ENCODE data around the gene YOD1. TPM values are rescaled to one million over a fixed set of nuclear protein-coding genes. Genes with fewer than 3 reads are reported as not detected.

YOD1 gene
- total RNA-seq, 2 experiments from 2014 or later, result 10.1 to 10.2 TPM

DNA sequence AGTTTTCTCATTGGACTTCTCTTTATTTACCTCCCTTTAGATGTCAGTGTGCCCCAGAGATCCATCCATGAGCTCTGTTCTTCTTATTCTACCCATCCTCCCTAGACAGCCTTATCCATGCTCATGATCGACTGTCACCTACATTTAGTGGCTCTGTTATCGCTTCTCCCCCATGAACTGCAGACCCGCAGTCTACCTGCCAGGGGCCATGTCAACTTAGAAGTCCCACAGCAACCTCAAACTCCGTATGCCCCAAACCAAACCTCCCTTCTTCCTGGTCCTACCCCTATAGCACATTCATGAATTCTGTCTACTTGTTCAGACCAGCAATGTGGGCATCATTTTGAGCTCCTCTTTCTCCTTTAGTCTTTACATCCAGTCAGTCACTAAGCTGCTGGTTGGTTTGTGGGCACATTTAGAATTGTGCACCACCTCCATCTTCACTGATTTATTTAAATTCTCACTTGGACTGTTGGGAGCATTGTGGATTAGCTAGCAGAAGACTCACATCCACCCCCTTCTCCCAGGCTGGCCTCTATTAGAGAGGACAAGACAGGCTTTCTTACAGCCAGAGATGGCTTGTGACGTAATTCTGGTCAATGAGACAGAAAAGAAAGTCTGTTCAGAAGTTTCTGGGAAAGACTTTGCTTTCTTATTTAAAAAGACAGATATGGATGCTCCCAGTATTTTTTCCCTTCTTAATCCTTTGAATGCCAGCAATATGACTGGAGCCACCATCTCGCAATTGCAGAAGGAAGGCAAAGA is 37.5 kb downstream of the YOD1 start:
- H3K36me3 Mint-ChIP-seq, result no peaks in the 10 kb centered on the region

GRCh38 chr1:207010726-207011125 is 40.3 kb downstream of the YOD1 start:
- Mint-ChIP-seq H3K27me3 (peaks cover 50% of the 10 kb centered on the region), H3K36me3 (no peaks in the 10 kb centered on the region), H3K27ac (no peak overlapping the region), H3K9me3 (no peaks in the 10 kb centered on the region), H3K4me3 (no peak overlapping the region), H3K4me1 (no peaks in the 10 kb centered on the region)
- DNase-seq (no peak), ATAC-seq (ENCODE audit: low read depth) (no peak)
- POLR2A ChIA-PET, result no interaction called here

More for the DNA sequence above, 37.5 kb downstream of the YOD1 start:
- Mint-ChIP-seq H3K9me3 (no peaks in the 10 kb centered on the region), H3K27ac (no peak overlapping the region), H3K4me3 (no peak overlapping the region), H3K4me1 (peaks cover 2% of the 10 kb centered on the region), H3K27me3 (peaks cover 47% of the 10 kb centered on the region)
- no peak for DNase-seq
- no peak for ATAC-seq (ENCODE audit: low read depth)
- POLR2A ChIA-PET, result no interaction called here

DNA sequence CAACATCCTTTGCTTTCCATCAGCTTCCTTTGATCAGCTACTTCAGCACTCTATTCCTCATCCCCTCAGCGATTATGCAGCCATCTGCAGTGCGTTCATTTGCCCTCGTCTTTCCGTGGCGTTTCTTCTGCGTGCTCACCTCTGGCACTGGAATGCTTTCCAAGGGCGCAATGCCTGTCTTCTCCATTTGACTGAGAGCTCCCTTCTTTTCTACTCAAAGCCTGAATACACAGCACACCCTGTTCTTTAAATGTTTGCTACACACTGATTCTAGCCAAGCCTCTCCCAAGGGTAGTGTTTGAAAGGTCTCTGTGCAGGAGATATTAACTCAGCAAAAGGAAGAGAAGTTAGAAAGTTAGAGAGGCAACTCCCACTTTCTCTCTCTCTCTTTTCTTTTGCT is 41.1 kb downstream of the YOD1 start:
- no peaks in the 10 kb centered on the region for H3K36me3 Mint-ChIP-seq
- no peaks in the 10 kb centered on the region for H3K9me3 Mint-ChIP-seq
- POLR2A ChIA-PET, result no interaction called here
- DNase-seq (no peak), ATAC-seq (ENCODE audit: low read depth) (no peak)
- no peaks in the 10 kb centered on the region for H3K4me1 Mint-ChIP-seq
- H3K4me3 Mint-ChIP-seq, result no peak overlapping the region
- H3K27ac Mint-ChIP-seq, result no peak overlapping the region
- peaks cover 48% of the 10 kb centered on the region for H3K27me3 Mint-ChIP-seq

DNA sequence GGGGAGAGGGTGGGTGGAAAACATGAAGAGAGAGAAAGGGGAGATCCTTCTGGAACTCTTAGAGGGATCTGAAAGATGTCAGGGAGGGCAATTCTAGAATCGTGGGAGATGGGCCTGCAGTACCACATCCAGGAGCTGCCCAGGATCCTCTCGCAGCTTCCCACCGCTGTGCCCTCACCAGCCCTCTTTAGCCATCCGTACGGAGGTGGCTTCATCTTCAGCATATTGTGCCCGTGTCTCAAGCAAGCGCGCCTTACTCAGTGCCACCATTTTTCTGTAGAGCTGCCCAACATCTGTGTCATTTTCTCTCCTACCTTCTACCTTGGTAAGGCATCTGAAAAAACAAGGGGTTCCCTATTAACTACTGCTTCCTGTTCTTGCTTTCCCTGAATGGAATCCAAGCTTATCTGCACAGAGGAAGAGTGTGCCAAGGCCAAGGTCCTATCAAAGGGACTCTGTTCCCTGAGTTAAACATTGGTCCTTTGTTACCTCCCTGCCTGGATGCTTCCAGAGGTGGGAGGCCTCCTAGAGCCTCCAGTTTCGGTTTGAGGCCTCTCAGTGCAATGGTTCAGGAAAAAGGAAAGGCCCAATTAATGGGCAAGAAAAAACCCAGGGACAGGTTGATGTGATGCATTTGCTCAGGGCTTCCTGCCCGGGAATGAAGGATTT is 41.7 kb downstream of the YOD1 start:
- Mint-ChIP-seq H3K4me3 (no peak overlapping the region), H3K36me3 (no peaks in the 10 kb centered on the region), H3K27me3 (peaks cover 43% of the 10 kb centered on the region), H3K27ac (no peak overlapping the region), H3K9me3 (no peaks in the 10 kb centered on the region), H3K4me1 (no peaks in the 10 kb centered on the region)
- POLR2A ChIA-PET, result no interaction called here
- ATAC-seq (ENCODE audit: low read depth) (no peak), DNase-seq (no peak)

DNA sequence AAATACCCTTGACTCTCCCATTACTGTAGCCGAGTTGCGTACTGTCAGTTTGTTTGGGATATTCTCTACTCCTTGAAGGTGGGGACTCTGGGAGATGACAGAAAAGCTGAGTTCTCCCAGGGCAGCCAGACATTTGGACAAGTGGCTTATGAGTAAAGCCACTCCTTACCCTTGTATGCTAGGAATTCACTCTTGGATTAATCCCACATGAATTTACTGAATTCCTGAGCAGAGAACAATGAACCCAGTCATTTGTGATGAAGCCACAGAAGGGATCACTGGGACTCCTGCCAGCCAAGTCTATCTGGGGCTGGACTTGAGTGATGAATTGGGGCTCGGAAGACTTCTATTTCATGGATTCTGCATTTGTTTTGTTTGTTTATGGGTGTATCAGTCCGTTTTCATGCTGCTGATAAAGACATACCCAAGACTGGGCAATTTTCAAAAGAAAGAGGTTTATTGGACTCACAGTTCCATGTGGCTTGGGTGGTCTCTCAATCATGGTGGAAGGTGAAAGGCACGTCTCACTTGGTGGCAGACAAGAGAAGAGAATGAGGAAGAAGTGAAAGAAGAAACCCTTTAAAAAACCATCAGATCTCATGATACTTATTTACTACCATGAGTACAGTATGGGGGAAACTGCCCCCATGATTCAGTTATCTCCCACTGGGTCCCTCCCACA is 43.5 kb downstream of the YOD1 start:
- Mint-ChIP-seq H3K9me3 (no peaks in the 10 kb centered on the region), H3K4me3 (no peak overlapping the region), H3K4me1 (no peaks in the 10 kb centered on the region), H3K36me3 (no peaks in the 10 kb centered on the region), H3K27me3 (peaks cover 30% of the 10 kb centered on the region), H3K27ac (no peak overlapping the region)
- ATAC-seq (ENCODE audit: low read depth), result no peak
- POLR2A ChIA-PET, result no interaction called here
- no peak for DNase-seq

- POLR2A ChIA-PET, result no interaction called here
- Mint-ChIP-seq H3K27me3 (peaks cover 27% of the 10 kb centered on the region), H3K36me3 (no peaks in the 10 kb centered on the region), H3K9me3 (no peaks in the 10 kb centered on the region), H3K4me3 (no peak overlapping the region), H3K4me1 (no peaks in the 10 kb centered on the region), H3K27ac (no peak overlapping the region)
- no peak for ATAC-seq (ENCODE audit: low read depth)
- DNase-seq, result no peak
These were observed 44.1 kb downstream of the YOD1 start for GRCh38 chr1:207006914-207007313.

- peaks cover 19% of the 10 kb centered on the region for H3K27me3 Mint-ChIP-seq
- H3K4me3 Mint-ChIP-seq, result no peak overlapping the region
- H3K27ac Mint-ChIP-seq, result no peak overlapping the region
- POLR2A ChIA-PET, result no interaction called here
- DNase-seq, result no peak
- H3K4me1 Mint-ChIP-seq, result no peaks in the 10 kb centered on the region
- no peaks in the 10 kb centered on the region for H3K9me3 Mint-ChIP-seq
- no peaks in the 10 kb centered on the region for H3K36me3 Mint-ChIP-seq
- ATAC-seq (ENCODE audit: low read depth), result no peak
These were observed 44.9 kb downstream of the YOD1 start for GRCh38 chr1:207006083-207006482.

DNA sequence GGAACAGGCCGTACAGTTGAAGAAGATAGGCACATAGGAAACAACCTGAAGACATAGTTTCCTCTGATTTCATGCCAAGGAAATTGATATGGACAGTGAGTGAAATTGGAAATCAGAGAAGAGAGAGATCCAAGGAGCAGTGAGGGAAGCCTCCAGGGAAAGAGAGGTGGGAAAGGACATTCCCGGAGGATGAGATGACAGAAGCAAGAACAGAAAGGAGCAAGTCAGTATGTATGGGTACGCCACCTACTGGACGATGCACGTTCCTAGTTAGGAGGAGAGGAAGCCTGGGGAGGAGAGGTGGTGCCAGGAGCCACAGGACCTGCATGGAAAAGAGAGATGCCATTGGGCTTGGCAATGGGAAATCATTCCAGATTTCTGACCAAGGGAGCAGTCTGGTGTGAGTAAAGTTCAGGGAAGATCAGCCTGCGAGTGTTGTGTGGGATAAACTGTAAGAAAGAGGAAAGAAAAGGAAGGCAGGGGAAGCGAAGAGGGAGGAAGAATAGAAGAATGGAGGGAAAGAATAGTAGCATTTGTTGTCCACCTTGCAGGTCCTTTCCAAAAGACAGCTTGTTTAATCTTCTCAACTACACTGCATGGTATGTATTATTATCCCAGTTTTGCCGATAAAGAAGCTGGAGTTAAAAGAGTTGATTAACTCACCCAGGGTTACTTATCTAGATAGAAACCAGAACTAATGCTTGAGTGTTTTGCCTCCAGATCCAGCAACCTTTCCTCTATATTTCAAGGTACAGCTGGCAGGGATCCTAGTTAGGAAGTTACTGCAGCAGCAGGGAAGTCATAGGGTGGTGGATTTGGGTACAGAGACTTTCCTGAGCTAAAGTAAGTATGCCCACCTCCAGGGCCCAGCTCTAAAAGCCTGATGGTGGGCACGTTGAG is 45.8 kb downstream of the YOD1 start:
- peak; percentile 66 for ATAC-seq (ENCODE audit: low read depth)
- POLR2A ChIA-PET, result no interaction called here

DNA sequence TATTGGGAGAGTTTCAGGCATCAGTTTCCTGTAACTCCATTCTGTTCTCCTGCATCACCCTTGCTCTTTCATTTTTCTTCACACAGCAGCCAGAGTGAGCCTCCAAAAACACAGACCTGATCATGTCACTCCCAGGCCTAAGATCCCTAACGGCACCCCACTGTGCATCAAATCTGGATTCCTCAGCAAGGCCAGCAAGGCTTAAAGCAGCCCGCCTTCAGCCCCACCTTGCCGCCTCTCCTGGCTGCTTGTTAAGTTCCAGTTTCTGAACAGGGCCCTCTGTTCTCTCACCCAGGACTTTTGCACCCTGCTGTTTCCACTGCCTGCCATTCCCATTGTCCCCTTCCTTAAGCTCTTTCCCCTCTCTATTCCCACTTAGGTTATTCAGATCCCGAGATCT is 47.8 kb downstream of the YOD1 start:
- POLR2A ChIA-PET, result no interaction called here
- H3K27ac Mint-ChIP-seq, result no peak overlapping the region
- peaks cover 17% of the 10 kb centered on the region for H3K27me3 Mint-ChIP-seq
- ATAC-seq (ENCODE audit: low read depth) (no peak), DNase-seq (no peak)
- H3K4me1 Mint-ChIP-seq, result no peaks in the 10 kb centered on the region
- no peaks in the 10 kb centered on the region for H3K36me3 Mint-ChIP-seq
- H3K4me3 Mint-ChIP-seq, result no peak overlapping the region
- no peaks in the 10 kb centered on the region for H3K9me3 Mint-ChIP-seq

More for the DNA sequence above, 45.8 kb downstream of the YOD1 start:
- no peak for DNase-seq
- H3K36me3 Mint-ChIP-seq, result no peaks in the 10 kb centered on the region
- no peaks in the 10 kb centered on the region for H3K9me3 Mint-ChIP-seq
- no peaks in the 10 kb centered on the region for H3K4me1 Mint-ChIP-seq
- no peak overlapping the region for H3K27ac Mint-ChIP-seq
- no peak overlapping the region for H3K4me3 Mint-ChIP-seq
- peaks cover 15% of the 10 kb centered on the region for H3K27me3 Mint-ChIP-seq

GRCh38 chr1:207002724-207003146 is 48.3 kb downstream of the YOD1 start:
- Mint-ChIP-seq H3K36me3 (no peaks in the 10 kb centered on the region), H3K9me3 (no peaks in the 10 kb centered on the region), H3K4me3 (no peak overlapping the region), H3K27ac (no peak overlapping the region), H3K4me1 (no peaks in the 10 kb centered on the region), H3K27me3 (peaks cover 18% of the 10 kb centered on the region)
- POLR2A ChIA-PET, result no interaction called here
- no peak for DNase-seq
- ATAC-seq (ENCODE audit: low read depth), result no peak

DNA sequence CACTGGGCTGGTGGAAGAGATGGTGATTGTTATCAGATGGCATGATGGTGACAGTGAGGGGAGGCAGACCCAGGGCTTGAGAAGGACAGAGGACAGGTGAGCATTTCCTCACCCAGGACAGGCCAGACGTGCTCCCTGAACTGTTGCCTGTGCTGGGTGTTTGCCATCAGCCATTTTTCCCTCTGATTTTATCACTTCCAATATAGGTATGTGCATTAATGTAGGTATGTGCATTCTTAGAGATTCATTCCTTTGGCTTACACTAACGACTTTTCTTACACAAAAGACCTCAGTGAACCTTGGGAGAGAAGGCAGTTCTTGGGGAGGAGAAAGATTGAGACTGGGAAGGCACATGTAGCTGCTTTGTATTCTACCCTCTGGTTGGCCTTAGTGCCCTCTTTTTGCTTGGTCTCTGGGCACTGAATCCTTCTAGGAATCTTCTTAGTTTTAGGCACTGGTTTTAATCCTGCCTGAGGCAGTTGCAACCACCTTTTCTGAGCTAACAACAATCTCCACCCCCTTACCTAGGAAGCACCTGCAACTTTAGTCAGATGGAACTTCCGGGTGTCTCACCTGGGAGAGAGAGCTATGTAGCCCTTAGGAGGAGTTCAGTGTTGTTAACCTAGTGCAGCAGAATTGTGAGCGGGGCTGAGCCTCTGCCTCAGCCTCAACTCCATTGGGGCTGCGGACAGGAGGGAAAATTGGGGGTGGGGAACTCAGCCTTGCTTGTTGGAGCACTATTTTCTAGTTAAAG is 49.3 kb downstream of the YOD1 start:
- Mint-ChIP-seq H3K4me1 (no peaks in the 10 kb centered on the region), H3K27me3 (peaks cover 23% of the 10 kb centered on the region), H3K4me3 (no peak overlapping the region), H3K9me3 (no peaks in the 10 kb centered on the region), H3K27ac (no peak overlapping the region), H3K36me3 (no peaks in the 10 kb centered on the region)
- no peak for ATAC-seq (ENCODE audit: low read depth)
- DNase-seq, result no peak
- POLR2A ChIA-PET, result no interaction called here

DNA sequence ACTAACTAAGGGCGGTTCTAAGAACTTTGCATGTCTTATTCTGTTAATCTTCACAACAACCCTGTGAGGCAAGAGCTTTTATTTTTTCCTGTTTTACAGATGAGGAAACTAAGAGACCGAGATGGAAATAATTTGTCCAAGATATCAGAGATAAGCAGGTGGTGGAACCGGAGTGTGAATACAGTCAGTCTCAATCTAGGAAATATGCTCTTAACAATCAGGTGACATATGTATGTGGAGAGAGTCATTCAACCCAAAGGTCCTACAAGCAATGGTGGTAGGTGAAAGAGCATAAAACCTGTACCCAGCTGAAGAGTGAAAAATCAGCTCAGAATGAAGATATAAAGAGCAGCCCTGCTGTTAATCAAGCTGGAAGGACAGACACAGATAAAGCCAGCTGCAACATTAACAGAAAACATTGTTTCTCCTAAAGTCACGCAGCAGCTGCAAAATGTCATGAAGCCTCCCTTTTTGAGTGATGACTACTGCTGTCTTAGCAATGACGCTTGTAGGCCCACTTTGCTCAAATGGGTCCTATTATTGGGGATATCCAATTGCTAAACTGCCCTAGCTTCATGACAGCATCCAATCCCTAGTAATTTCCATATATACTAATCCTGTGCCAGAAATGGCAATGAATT is 50.2 kb downstream of the YOD1 start:
- H3K27ac Mint-ChIP-seq, result no peak overlapping the region
- H3K27me3 Mint-ChIP-seq, result peaks cover 29% of the 10 kb centered on the region
- no peaks in the 10 kb centered on the region for H3K9me3 Mint-ChIP-seq
- H3K4me3 Mint-ChIP-seq, result no peak overlapping the region
- no peaks in the 10 kb centered on the region for H3K4me1 Mint-ChIP-seq
- DNase-seq (no peak), ATAC-seq (ENCODE audit: low read depth) (no peak)
- no peaks in the 10 kb centered on the region for H3K36me3 Mint-ChIP-seq
- POLR2A ChIA-PET, result no interaction called here
